Right lobe of liver (tissue), 6 donors: Measurements from ENCODE around the gene PSMG4. TPM values are rescaled to one million over a fixed set of nuclear protein-coding genes. Genes with fewer than 3 reads are reported as not detected.

Source experiments
- ATAC-seq, 4 donors: fragments of 200-7000 bp; cut with Tn5 transposase; one replicate each; pipeline ENCODE4 v1.9.1; 2020; ENCODE audit warnings: mild to moderate bottlenecking in 4 of 4, moderate library complexity in 4 of 4
- DNase-seq, 3 donors: peaks; one replicate each; pipeline ENCODE4 v3.0.0-alpha.2; 2020
- H3K27ac ChIP-seq, 3 donors: fragments of 200-600 bp; one replicate each; pipeline ENCODE4 v1.8.0; 2022
- H3K27me3 ChIP-seq, 2 donors: fragments of 200-600 bp; one replicate each; pipeline ENCODE4 v1.8.0; 2022
- H3K36me3 ChIP-seq, 4 donors: fragments of 200-600 bp; sonication (generic) in 1 of 4; one replicate each; pipeline versions ENCODE4 v1.5.1 to v1.8.0; 2017 to 2022; ENCODE audit warnings: control low read depth in 1 of 4
- H3K4me1 ChIP-seq, 4 donors: fragments of 200-600 bp; sonication (generic) in 1 of 4; one replicate each; pipeline versions ENCODE4 v1.5.1 to v1.8.0; 2017 to 2022; ENCODE audit warnings: control low read depth in 1 of 4
- H3K4me3 ChIP-seq, 3 donors: fragments of 200-600 bp; one replicate each; pipeline ENCODE4 v1.8.0; 2022
- H3K9me3 ChIP-seq, 4 donors: fragments of 200-600 bp; sonication (generic) in 1 of 4; one replicate each; pipeline versions ENCODE4 v1.5.1 to v1.8.0; 2017 to 2022; ENCODE audit warnings: control low read depth in 1 of 4
- CTCF ChIP-seq, 4 donors: fragments of 200-600 bp in 3 of 4; fragments of 450-650 bp in 1 of 4; IDR thresholded peaks; one replicate each; pipeline versions ENCODE4 v1.5.1 to v1.8.0; 2016 to 2022; ENCODE audit warnings: antibody characterized with exemption in 4 of 4, mild to moderate bottlenecking in 2 of 4
- POLR2A ChIP-seq: fragments of 450-650 bp; IDR thresholded peaks from one replicate; pipeline ENCODE4 v1.6.1; 2017; ENCODE audit warnings: antibody characterized with exemption, mild to moderate bottlenecking
- WGBS: methylation state at CpG from one replicate; pipeline ENCODE4 v1.1.6; 2018; ENCODE audit warnings: low coverage, low lambda C conversion rate; ENCODE audit not compliant: insufficient coverage; ENCODE audit errors: missing lambda C conversion rate; 5-methylcytosine and 5-hydroxymethylcytosine counted together
- intact Hi-C, 2 donors: fragments of 100-400 bp; cut with DNase I; formaldehyde crosslinking; loops; one replicate each; pipeline versions ENCODE4 v1.11.2 to v1.14.1; 2022
- total RNA-seq, 6 experiments: library from RNA; depleted of rRNA in 2 of 6; stranded (reverse); fragments of >200 nt in 2 of 6; fragmentation: NEBNext Ultra II Directional in 3 of 6; extraction: Animal tissue kit (Norgen Biotek cat#: 25700) in 3 of 6; gene quantifications; one replicate each; pipeline versions ENCODE4 v1.1.0 to v1.2.4, GENCODE V29; 2016 to 2023
- donor health status: DM: no; HTN: yes; CAD: no.
- donor health status: DM: no; HTN: no; CAD: no.
- donor health status: DM: no; HTN: no; CAD: no.
- donor health status: DM: no; HTN: yes; CAD: no.
- donor health status: DM: no; HTN: yes; CAD: no.

Gene PSMG4
- total RNA-seq, 6 experiments from 2014 or later = 9.4 to 15.4 (median 11.0) TPM

GRCh38 chr6:3287308-3287707, 28.6 kb downstream of the PSMG4 start:
- Histone ChIP-seq H3K9me3 (no peaks in the 10 kb centered on the region), H3K27ac (no peak overlapping the region), H3K4me3 (no peak overlapping the region), H3K27me3 (no peaks in the 10 kb centered on the region), H3K4me1 (no peaks in the 10 kb centered on the region), H3K36me3 (peaks cover 0 to 21% (median 7%) of the 10 kb centered on the region in 4 donors)
- peak in 1 of 3 donors; percentile 35 for DNase-seq
- 93% methylated on average over 3 of the region's 9 CpGs for WGBS
- no peak for ATAC-seq
- intact Hi-C loops = no loop called here
- TF ChIP-seq CTCF (IDR thresholded peaks at IDR 0.05) = no peak

- peak in 1 of 3 donors; percentile 39 for DNase-seq
- Histone ChIP-seq H3K36me3 (peaks cover 0 to 21% (median 4%) of the 10 kb centered on the region in 4 donors), H3K9me3 (no peaks in the 10 kb centered on the region), H3K4me1 (no peaks in the 10 kb centered on the region), H3K4me3 (no peak overlapping the region), H3K27me3 (no peaks in the 10 kb centered on the region), H3K27ac (no peak overlapping the region)
- intact Hi-C loops = no loop called here
- no peak for ATAC-seq
- 88% methylated on average over 9 of the region's 17 CpGs for WGBS
- TF ChIP-seq POLR2A = no peak
- TF ChIP-seq CTCF (IDR thresholded peaks at IDR 0.05) = no peak
Observed at GRCh38 chr6:3287976-3288707, 29.4 kb downstream of the PSMG4 start.

GRCh38 chr6:3288711-3289663, 30.2 kb downstream of the PSMG4 start:
- intact Hi-C loops = no loop called here
- Histone ChIP-seq H3K9me3 (no peaks in the 10 kb centered on the region), H3K4me3 (no peak overlapping the region), H3K27ac (no peak overlapping the region), H3K27me3 (no peaks in the 10 kb centered on the region), H3K4me1 (no peaks in the 10 kb centered on the region), H3K36me3 (peaks cover 0 to 19% (median under 1%) of the 10 kb centered on the region in 4 donors)
- peak in 2 of 4 donors; percentile 6 to 14 for ATAC-seq
- 100% methylated on average over 4 of the region's 21 CpGs for WGBS
- no peak for TF ChIP-seq POLR2A
- peak in 1 of 3 donors; percentile 39 for DNase-seq

GRCh38 chr6:3289664-3290055, 30.9 kb downstream of the PSMG4 start:
- H3K4me1 ChIP-seq = no peaks in the 10 kb centered on the region
- TF ChIP-seq CTCF (IDR thresholded peaks at IDR 0.05) (no peak), POLR2A (no peak)
- DNase-seq (no peak), ATAC-seq (no peak)
- H3K27ac ChIP-seq = no peak overlapping the region
- H3K9me3 ChIP-seq = no peaks in the 10 kb centered on the region
- intact Hi-C loops = no loop called here
- no peak overlapping the region for H3K4me3 ChIP-seq
- H3K27me3 ChIP-seq = no peaks in the 10 kb centered on the region
- peaks cover 0 to 14% (median 0%) of the 10 kb centered on the region in 4 donors for H3K36me3 ChIP-seq
- 80% methylated on average over 6 of the region's 7 CpGs for WGBS
